Limb (tissue), 2 donors: ENCODE results near the gene BCL6B.
A peak's percentile ranks its signal among the peaks of the same experiment; 100 is the strongest.
"Not testable (repeated sequence)": the region's sequence is repeated elsewhere in the genome, so short reads cannot be mapped to it uniquely, and the experiment has no call there.

Source experiments
- DNase-seq, 2 donors: peaks; one replicate each; pipeline ENCODE4 v3.0.0-alpha.2; 2016; ENCODE audit errors: extremely low spot score in 2 of 2

BCL6B gene, protein sequence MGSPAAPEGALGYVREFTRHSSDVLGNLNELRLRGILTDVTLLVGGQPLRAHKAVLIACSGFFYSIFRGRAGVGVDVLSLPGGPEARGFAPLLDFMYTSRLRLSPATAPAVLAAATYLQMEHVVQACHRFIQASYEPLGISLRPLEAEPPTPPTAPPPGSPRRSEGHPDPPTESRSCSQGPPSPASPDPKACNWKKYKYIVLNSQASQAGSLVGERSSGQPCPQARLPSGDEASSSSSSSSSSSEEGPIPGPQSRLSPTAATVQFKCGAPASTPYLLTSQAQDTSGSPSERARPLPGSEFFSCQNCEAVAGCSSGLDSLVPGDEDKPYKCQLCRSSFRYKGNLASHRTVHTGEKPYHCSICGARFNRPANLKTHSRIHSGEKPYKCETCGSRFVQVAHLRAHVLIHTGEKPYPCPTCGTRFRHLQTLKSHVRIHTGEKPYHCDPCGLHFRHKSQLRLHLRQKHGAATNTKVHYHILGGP

DNA sequence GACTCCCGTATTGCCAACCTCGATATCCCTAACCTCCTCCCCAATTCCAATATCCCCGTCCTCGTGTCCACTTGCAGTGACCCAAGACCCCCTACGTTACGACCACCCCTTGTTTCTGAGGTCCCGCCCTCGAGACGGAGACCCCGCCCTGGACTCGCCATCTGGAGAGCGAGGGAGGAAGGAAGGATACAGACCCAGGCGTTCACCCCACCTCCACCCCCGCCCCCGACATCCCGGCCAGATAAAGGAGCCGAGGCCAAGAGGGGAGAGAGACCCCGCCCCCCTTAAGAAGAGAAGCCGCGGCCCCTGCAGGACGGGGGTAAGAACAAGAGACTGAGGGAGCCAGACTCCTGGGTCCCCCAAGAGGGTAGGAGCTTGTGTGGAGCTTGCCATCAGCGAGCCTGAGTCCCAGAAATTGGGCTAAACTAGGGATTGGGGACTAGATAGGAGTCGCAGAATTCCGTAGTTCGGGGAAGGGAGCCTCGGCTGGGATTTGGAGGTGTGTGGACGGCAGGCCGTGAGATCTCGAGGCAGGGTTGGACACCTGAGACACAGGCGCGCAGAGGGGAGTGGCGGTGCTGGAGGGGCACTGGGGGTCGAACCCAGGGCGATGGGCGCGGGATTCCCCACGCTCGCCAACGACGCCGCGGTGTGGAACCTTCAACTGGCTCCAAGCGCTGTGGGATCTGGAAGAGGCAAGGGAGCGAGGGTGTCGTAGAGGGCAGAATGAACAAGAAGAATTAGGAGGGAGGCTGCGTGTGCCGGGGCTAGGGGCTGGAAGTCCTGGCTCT lies at the start of gene BCL6B:
BCL6B (plus strand) TSS at position 270 of the 791 bp plus-strand sequence. CDS start 622 bp downstream, outside the sequence.
- DNase-seq: no peak

DNA sequence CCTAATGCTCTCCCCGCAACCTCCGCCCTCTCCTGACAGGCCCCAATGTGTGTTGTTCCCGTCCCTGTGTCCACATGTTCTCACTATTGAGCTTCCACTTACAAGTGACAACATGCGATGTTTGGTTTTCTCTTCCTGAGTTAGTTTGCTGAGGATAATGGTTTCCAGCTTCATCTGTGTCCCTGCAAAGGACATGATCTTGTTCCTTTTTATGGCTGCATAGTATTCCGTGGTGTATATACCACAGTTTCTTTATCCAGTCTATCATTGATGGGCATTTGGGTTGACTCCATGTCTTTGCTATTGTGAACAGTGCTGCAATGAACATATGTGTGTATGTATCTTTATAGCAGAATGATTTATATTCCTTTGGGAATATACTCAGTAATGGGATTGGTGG lies 43.4 kb upstream of the BCL6B start:
- DNase-seq: not testable (repeated sequence)

DNA sequence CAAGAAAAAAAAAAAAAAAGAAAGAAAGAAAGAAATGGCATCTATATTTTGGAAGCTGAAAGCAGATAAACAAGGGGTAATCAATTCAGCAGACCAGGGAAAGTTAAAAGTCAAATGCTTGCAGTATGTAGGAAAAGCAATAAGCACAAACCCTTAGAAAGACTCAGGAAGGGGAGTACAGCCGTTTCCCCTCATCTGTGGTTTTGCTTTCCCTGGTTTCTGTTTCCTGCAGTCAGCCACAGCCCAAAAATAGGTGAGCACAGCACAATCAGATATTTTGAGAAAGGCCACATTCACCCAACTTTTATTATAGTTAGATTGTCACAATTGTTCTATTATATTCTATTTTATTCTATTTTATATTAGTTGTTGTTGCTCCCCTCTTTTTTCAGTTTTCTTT lies 41.4 kb upstream of the BCL6B start:
- DNase-seq: no peak

DNA sequence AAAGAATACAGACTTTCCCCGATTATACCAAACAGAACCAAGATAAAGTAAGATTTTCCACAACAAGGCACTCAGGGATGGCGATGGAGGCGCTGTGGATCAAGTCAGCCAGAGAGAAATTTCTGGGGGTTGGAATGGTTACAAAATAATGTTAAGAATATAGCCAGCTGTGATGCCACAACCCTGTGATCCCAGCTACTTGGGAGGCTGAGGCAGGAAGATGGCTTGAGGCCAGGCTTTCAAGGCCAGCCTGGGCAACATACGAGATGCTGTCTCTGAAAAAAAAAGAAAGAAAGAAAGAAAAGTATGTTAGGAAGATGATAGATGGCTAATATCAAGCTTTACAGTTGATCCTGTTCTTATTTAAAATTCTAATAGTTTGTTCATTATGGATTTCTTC lies 37.6 kb upstream of the BCL6B start:
- DNase-seq: no peak

DNA sequence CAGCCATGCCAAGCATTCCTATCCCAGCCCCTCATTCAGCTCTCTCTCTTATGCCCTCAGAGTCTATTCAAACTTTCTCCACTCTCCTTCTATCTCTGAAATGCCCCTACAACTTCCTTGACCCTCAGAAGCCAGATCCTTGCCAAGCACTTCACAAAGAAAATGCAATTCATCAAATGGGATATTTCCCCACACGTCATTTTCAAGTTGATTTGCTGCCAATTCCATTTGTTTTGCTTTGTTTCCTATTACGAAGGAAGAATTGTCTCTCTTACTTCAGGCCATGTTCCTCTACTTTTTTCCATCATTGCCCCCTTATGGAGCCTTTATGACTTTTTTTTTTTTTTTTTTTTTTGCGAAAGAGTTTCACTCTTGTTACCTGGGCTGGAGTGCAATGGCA lies 36.2 kb upstream of the BCL6B start:
- DNase-seq: no peak

DNA sequence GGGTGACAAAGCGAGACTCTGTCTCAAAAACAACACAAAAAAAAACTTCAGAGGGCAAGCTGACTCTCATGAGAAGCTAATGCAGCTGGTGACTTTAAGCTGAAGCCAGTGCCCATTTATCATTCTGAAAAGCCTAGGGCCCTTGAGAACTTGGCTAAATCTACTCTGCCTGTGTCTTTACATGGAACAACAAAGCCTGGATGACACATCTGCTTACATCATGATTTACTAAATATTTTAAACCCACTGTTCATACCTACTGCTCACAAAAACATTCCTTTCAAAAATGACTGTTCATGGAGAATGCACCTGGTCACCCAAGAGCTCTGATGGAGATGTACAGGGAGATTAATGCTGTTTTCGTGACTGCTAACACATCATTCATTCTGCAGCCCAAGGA lies 33.1 kb upstream of the BCL6B start:
- no peak for DNase-seq

DNA sequence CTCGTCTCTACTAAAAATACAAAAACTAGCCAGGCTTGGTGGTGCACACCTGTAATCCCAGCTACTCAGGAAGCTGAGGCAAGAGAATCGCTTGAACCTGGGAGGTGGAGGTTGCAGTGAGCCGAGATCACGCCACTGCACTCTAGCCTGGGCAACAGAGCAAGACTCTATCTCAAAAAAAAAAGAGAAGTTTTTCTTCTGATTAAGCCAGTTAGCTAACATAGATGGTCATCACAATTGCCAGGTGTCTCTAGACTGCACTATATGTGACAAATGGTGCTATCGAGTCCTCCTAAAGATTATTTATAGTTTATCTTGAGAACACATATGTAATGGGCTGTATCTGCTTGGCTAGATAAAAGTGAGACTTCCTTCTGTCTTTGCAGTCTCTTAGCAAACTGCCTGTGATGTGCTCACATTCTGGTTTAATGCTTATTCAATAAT lies 29.2 kb upstream of the BCL6B start:
- DNase-seq: not testable (repeated sequence)

DNA sequence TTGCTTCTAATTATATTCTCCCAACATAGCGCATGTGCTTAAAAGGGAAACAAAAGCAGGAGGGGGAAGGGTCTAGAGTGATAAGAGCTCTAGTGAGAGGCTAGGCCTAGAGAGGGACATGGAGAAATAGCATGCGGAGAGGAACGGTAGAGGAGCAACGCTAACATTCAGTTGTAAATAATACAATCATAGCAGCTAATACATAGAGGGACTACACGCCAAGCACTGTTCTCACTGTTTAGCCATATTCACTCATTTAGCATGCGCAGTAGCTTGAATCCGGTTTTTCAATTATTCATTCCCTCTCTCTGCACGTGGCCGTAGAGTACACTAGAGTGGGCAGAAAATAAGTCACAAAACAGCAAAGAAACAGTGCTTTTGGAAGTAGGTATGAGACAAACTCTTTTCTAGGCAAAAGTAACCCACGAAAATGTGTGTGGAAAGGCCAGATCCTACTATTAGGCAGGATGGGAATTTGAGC lies 28.7 kb upstream of the BCL6B start:
- DNase-seq: no peak

DNA sequence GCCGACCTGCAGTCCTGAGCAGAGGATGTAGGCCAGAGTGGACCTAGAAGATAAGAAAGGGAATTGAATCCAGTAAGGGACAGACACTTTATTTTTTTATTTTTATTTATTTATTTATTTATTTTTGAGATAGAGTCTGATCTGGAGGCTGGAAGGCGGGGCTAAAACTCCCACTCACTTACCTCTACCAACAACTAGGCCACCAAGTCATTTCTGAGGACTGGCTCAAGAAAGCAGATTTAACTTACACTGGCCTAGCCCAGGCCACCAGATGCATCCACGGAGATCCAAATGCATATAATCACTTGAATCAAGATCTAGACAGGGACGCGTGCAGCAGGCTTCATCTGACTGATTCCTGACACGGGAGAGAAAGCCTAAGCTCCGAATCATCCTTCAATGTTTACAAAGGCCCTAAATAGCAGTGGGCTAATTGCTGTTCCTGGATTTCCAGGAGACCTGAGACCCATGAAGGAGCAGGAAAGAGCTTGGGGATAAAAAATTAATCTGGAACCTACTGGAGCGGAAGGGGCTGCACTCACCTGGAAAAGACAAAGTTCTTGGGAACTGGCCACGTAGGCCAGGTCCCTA lies 28.1 kb upstream of the BCL6B start:
- no peak for DNase-seq

DNA sequence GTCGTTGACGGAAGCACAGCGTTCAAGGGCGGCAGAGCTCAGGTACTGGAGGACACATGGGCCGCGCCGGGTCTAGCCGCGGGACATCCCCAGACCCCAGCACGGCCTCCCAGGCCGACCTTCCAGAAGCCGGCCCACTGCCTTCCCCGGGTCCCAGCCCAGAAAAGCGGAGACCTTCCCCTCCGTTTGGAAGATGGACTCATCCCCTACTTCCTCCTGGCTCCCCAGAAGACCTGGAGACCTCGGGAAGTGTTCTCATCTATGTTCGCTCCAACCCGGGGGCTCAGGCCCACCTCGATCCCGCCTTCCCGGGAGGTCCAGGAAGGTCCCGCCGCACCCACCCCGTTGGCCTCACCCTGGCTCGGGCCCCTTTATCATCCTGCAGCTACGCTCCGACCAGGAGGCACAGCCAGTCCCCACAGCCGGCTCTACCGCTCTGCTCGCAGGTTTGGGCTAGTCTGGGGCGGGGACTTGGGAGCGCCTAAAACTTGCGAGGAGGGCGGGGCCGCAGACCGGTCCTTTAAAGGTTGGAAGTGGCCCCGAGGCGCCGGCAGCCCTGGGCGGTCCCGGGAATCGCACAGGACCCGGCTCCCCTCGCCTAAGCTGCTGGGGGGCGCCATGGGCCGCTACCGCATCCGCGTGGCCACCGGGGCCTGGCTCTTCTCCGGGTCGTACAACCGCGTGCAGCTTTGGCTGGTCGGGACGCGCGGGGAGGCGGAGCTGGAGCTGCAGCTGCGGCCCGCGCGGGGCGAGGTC lies 27.2 kb upstream of the BCL6B start, which contains the start of gene ALOX12:
ALOX12 (plus strand) TSS at position 550 of the 756 bp plus-strand sequence; CDS start at position 619, 69 bp downstream.
- DNase-seq: peak in 1 of 2 donors; percentile 49

DNA sequence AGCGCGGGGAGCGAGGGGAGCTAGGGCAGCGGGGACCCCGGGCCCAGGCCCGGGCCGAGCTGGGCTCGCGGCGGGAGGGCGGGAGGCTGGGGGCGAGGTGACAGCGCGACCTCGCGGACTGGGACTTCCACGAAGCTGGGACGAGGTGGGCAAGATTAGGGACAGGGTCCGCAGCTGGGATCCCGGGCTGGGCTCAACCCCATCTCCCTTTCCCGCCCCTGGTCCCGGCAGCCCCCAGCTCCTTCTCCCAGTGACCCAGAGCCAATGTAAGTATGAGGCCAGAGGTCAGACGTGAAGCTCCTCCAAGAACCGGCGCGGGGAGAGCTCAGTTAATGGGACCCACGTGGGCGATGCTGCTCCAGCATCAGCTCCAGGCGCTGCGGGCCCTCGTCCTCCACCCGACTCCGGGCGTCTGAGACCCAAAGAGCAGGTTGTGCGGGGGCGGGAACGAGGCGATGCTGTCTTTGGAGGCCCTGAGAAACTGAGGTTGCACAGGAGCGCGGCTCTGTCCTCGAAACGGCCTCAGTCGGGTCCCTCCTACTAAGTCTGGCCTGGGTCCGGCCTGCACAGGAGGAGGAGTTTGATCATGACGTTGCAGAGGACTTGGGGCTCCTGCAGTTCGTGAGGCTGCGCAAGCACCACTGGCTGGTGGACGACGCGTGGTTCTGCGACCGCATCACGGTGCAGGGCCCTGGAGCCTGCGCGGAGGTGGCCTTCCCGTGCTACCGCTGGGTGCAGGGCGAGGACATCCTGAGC lies 26.4 kb upstream of the BCL6B start:
- DNase-seq: no peak

DNA sequence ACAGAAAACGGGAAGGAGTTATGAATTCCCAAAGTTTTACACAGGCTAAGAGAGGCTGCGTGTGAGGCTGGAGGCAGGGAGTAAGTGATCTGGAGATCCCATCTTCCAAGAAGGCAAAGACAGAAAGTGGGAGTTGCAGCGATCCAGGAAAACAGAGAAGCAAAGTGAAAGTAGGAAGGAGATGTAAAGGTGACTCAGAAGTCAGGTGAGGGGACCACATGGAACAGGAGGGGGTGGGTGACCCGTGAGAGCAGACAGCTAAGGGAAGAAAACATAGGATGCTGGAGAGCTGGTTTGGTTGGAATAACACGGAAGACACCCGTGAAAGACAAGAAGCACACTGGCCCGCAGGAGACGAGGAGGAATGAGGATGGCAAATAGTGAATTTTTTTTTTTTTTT lies 25.7 kb upstream of the BCL6B start:
- DNase-seq: no peak

DNA sequence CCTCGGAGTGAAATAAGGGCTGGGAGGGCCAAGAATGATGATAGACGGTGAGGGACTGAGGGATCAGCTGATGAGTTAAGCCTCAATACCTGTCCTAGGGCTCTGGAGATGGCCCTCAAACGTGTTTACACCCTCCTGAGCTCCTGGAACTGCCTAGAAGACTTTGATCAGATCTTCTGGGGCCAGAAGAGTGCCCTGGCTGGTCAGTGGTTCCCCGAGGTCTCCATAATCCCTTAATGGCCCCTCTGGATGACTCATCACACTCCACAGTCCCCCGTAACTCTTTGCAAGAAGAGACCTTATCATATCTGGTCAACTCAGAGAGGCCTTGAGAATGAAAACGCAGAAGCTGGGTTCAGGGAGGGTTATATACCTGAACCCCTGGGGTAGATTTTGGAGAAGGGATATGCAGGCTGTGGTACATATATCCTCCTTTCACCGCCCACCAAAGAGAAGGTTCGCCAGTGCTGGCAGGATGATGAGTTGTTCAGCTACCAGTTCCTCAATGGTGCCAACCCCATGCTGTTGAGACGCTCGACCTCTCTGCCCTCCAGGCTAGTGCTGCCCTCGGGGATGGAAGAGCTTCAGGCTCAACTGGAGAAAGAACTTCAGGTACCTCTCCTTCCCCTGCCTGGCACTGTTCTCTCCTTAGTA lies 23.9 kb upstream of the BCL6B start:
- DNase-seq: no peak

DNA sequence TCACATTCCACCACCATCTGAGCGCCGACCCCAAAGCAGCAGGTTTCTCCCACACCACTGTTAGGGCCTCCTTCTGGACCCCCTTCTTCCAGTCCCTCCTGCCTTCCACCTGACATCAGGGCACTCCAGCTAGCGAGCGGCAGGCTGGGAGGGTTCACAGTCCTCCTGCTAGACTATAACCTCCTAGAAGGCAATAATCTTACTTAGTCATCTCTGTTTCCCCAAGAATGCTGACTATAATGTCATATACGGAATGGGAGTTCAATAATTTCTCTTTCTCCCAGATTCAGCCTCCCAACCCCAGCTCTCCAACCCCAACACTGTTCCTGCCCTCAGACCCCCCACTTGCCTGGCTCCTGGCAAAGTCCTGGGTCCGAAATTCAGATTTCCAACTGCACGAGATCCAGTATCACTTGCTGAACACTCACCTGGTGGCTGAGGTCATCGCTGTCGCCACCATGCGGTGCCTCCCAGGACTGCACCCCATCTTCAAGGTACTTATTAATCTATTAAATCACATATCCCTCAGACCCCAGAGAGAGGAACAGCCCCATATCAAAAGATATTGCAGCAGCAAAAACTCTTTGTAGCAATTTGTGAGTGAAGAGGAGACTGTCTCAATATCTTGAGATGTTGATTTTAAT lies 21.4 kb upstream of the BCL6B start:
- no peak for DNase-seq

DNA sequence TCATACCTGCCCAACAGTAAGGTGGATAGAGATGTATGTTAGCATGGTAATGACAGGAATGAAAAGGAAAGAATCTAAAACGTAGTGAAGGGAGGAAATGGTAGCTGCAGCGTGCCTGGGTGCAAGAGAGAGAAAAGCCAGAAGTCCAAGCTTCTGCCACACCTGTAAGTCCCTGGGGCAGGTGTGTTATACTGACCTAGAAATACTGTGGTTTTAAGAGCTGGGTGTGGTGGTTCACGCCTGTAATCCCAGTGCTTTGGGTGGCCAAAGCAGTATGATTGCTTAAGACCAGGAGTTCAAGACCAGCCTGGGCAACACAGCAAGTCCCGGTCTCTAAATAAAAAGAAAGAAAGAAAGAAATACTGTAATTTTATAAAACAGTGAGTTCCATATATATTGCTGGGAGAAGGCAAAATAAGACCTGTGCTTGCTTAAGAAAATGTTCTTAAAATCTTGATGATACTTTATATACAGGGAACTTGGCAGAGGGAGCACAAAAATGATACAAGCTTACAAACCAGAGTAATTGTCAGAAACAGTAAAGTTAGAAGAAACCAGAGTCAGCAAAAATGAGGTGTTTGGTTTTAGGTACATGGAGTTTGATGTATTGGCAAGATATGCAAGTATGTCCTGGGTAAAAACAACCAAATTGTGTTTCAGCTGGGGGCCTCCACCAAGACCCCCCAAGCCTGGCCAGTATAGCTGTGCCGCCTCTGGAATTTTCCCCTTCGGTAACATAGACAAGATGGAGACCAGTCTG lies 20.4 kb upstream of the BCL6B start:
- DNase-seq: no peak

DNA sequence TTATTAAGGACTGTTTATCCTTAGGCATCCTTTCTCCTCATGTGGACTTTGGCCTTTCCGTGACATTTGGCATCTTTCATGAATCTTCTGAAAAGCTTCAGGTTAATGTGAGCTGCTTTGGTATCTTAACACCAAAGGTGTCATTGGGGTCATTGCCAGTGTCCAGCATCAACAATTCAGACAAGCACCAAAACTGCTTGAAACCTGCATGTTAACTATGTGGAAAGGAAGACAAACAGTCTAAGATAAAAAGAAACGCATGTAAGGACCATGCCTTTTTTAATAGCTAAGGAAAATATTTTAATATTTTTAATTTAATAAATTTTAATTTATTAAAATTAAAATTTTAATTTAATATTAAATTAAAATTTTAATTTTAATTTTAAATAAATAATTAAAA lies 19.1 kb upstream of the BCL6B start:
- no peak for DNase-seq

DNA sequence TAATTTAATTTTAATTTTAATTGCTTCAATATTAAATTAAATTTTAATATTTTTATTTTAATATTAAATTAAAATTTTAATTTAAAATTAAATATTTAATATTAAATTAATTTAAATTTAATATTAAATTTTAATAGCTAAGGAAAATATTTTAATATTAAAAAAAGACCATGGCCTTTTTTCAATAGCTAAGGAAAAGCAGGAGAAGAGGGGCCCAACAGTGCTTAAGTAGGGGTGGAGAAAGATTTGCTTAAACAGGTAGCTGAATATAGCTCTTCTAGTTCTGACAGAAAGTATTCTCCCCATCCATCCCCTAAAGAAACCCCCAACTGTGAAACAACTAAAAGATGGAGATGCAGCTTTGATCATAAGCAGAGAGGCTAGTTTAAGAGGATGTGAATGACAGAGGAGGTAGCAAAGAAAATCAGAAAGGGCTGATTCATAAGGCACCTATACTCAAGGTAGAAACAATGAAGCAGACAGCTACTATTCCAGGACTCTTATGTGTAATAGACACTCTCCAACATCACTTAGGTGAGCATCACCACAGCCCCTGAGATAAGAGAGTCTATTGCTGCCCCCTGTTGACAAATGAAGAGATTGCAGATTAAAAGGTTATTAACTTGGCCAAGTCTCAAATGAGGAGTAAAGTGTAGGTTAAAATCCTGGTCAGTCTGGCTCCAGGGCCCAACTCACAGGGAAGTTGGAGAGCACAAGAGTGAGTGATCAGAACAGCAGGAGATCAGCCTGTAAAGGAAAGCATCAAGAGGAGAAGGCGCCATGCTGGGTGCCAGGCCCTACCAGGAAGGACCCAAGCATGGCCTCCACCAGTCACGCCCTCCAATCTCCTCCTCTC lies 18.2 kb upstream of the BCL6B start:
- peak in 1 of 2 donors; percentile 55 for DNase-seq

DNA sequence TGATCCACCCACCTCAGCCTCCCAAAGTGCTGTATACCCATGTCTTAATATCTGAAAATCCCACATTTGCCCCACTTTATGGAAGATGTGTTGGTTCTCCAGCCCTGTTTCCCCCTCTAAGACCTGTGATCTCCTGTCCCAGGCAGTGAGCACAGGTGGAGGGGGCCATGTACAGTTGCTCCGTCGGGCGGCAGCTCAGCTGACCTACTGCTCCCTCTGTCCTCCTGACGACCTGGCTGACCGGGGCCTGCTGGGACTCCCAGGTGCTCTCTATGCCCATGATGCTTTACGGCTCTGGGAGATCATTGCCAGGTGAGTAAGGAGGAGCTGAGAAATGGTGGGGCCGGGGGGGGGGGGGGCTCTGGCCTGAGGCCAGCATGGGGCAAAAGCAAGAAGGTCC lies 17.1 kb upstream of the BCL6B start:
- DNase-seq: no peak
